ENCODE measurements around the gene CFAP119. TPM values are rescaled to one million over a fixed set of nuclear protein-coding genes. Genes with fewer than 3 reads are reported as not detected.

The CFAP119 gene
- 1.2 and 1.4 TPM in 2 replicates for total RNA-seq

GRCh38 chr16:30761928-30762902 lies at the start of gene CFAP119, which contains the start of gene RNF40:
CFAP119 (minus strand) TSS chr16:30762062; CDS start chr16:30761748, 314 bp downstream.
RNF40 (plus strand) TSS chr16:30762322; CDS start chr16:30762546, 224 bp downstream.

GRCh38 chr16:30786936-30787612 lies 25.2 kb upstream of the CFAP119 start, which contains the start of gene ZNF629:
ZNF629 (minus strand) TSS chr16:30787205; CDS start chr16:30784482, 2,723 bp downstream.

GRCh38 chr16:30747799-30748633 lies 13.8 kb downstream of the CFAP119 start, which contains the start of gene PHKG2:
PHKG2 (plus strand) TSS chr16:30748425; CDS start chr16:30748821, 396 bp downstream.

Other genes starting within 250 kb of the CFAP119 start
- gene ZNF768, start 235.5 kb downstream of the CFAP119 start, total RNA-seq, result 12.8 and 16.0 TPM in 2 replicates
- 7.6 and 9.5 TPM in 2 replicates for gene ZNF747, start 227.2 kb downstream of the CFAP119 start, total RNA-seq
- 4.2 and 4.8 TPM in 2 replicates for gene ZNF764, start 203.7 kb downstream of the CFAP119 start, total RNA-seq
- 4.8 and 7.6 TPM in 2 replicates for gene ZNF688, start 190.3 kb downstream of the CFAP119 start, total RNA-seq
- 11.6 TPM in 2 replicates for gene ZNF785, start 176.4 kb downstream of the CFAP119 start, total RNA-seq
- gene ZNF689, start 151.7 kb downstream of the CFAP119 start, total RNA-seq, result 3.6 TPM in 2 replicates
- gene PRR14, start 111.1 kb downstream of the CFAP119 start, total RNA-seq, result 8.0 and 8.7 TPM in 2 replicates
- 20.5 and 27.5 TPM in 2 replicates for gene FBRS, start 103.6 kb downstream of the CFAP119 start, total RNA-seq
- 19.3 and 48.8 TPM in 2 replicates for gene SRCAP, start 62.9 kb downstream of the CFAP119 start, total RNA-seq
- 16.4 and 20.8 TPM in 2 replicates for gene PHKG2, start 13.6 kb downstream of the CFAP119 start, total RNA-seq
- gene RNF40, start 260 bp upstream of the CFAP119 start, total RNA-seq, result 63.5 and 93.2 TPM in 2 replicates
- gene ZNF629, start 25.1 kb upstream of the CFAP119 start, total RNA-seq, result 6.8 and 10.7 TPM in 2 replicates
- gene BCL7C, start 132.0 kb upstream of the CFAP119 start, total RNA-seq, result 25.5 and 26.6 TPM in 2 replicates
- gene CTF1, start 134.6 kb upstream of the CFAP119 start, total RNA-seq, result 2.7 and 4.4 TPM in 2 replicates
- gene FBXL19, start 161.5 kb upstream of the CFAP119 start, total RNA-seq, result 25.2 and 25.5 TPM in 2 replicates
- gene ORAI3, start 187.0 kb upstream of the CFAP119 start, total RNA-seq, result 36.4 and 49.0 TPM in 2 replicates
- 1.8 and 4.9 TPM in 2 replicates for gene SETD1A, start 195.7 kb upstream of the CFAP119 start, total RNA-seq
- 11.6 and 13.4 TPM in 2 replicates for gene HSD3B7, start 223.1 kb upstream of the CFAP119 start, total RNA-seq
- gene STX1B, start 248.6 kb upstream of the CFAP119 start, total RNA-seq, result 0.59 and 2.8 TPM in 2 replicates